B cell (primary cell): ENCODE data around the gene C1R. TPM values are rescaled to one million over a fixed set of nuclear protein-coding genes. Genes with fewer than 3 reads are reported as not detected.

Experiments used
- ATAC-seq: fragments of 200-7000 bp; cut with Tn5 transposase; one replicate; pipeline ENCODE4 v1.10.0; 2021; ENCODE audit warnings: low read depth, mild to moderate bottlenecking, moderate number of reproducible peaks, moderate library complexity
- CTCF ChIA-PET: fragments of 350-600 bp; sonication (Branson Sonifier 250); formaldehyde crosslinking; loops from one replicate; lab custom pipeline; 2021; ENCODE audit warnings: antibody characterized with exemption, inconsistent platforms; lab: Charles Lee
- POLR2A ChIA-PET: fragments of 350-600 bp; sonication (Branson Sonifier 250); formaldehyde crosslinking; loops from one replicate; lab custom pipeline; 2021; ENCODE audit warnings: antibody characterized with exemption; lab: Charles Lee
- DNase-seq: peaks from one replicate; pipeline ENCODE4 v3.0.0; 2013
- H2AFZ ChIP-seq: 2 replicates; pipeline ENCODE4 v1.6.1; 2012; ENCODE audit warnings: mild to moderate bottlenecking, low read depth, low read length; ENCODE audit not compliant: insufficient read depth, poor library complexity, severe bottlenecking
- H3K27ac ChIP-seq, 2 donors: 1 replicate in 1 of 2; 2 replicates in 1 of 2; pipeline ENCODE4 v1.5.1; 2012 to 2013; ENCODE audit warnings: low read length in 2 of 2, mild to moderate bottlenecking in 2 of 2, moderate library complexity in 1 of 2
- H3K27me3 ChIP-seq, 4 experiments: fragments of 200-600 bp in 1 of 4; sonication (generic) in 1 of 4; replicated peaks in 1 of 4; 1 replicate in 2 of 4; 2 replicates in 2 of 4; pipeline versions ENCODE4 v1.6.1 to v1.7.0; 2013 to 2016; ENCODE audit warnings: low read length in 3 of 4, mild to moderate bottlenecking in 2 of 4, mixed read lengths in 1 of 4, moderate library complexity in 1 of 4; ENCODE audit not compliant: insufficient read depth in 4 of 4, control insufficient read depth in 3 of 4; ENCODE audit errors: control extremely low read depth in 1 of 4
- H3K36me3 ChIP-seq, 2 experiments: replicated peaks in 1 of 2; 1 replicate in 1 of 2; 2 replicates in 1 of 2; pipeline versions ENCODE4 v1.6.1 to v1.7.1; 2013; ENCODE audit warnings: low read length in 1 of 2; ENCODE audit not compliant: insufficient read depth in 2 of 2, control insufficient read depth in 1 of 2; ENCODE audit errors: control extremely low read depth in 1 of 2, extremely low read depth in 1 of 2
- H3K4me1 ChIP-seq, 2 donors: fragments of 200-600 bp in 1 of 2; sonication (generic) in 1 of 2; 1 replicate in 1 of 2; 2 replicates in 1 of 2; pipeline versions ENCODE4 v1.5.1 to v1.6.1; 2013 to 2017; ENCODE audit warnings: low read length in 2 of 2; ENCODE audit not compliant: control insufficient read depth in 2 of 2, insufficient read depth in 2 of 2
- H3K4me2 ChIP-seq: replicated peaks from 2 replicates; pipeline ENCODE3; 2012; ENCODE audit warnings: mild to moderate bottlenecking, low read depth, low read length; ENCODE audit not compliant: poor library complexity, severe bottlenecking
- H3K4me3 ChIP-seq, 5 experiments: fragments of 200-600 bp in 1 of 5; sonication (generic) in 1 of 5; 1 replicate in 3 of 5; 2 replicates in 2 of 5; pipeline versions ENCODE4 v1.5.1 to v1.7.0; 2011 to 2016; ENCODE audit warnings: low read length in 4 of 5, mild to moderate bottlenecking in 4 of 5, low read depth in 2 of 5, control low read depth in 1 of 5, moderate library complexity in 1 of 5; ENCODE audit not compliant: insufficient read depth in 1 of 5; ENCODE audit errors: control extremely low read depth in 1 of 5, extremely low read depth in 1 of 5
- H3K79me2 ChIP-seq: fragments of 200-600 bp; sonication (generic); one replicate; pipeline ENCODE4 v1.6.0; 2016; ENCODE audit warnings: low read length; ENCODE audit not compliant: control insufficient read depth, insufficient read depth
- H3K9ac ChIP-seq: fragments of 200-600 bp; sonication (generic); 2 replicates; pipeline ENCODE4 v1.6.1; 2017; ENCODE audit warnings: mild to moderate bottlenecking, low read length, moderate library complexity
- H3K9me3 ChIP-seq, 3 donors: one replicate each; pipeline versions ENCODE4 v1.6.1 to v1.7.1; 2013; ENCODE audit warnings: low read length in 2 of 3; ENCODE audit not compliant: control insufficient read depth in 2 of 3, insufficient read depth in 1 of 3; ENCODE audit errors: control extremely low read depth in 1 of 3
- H4K20me1 ChIP-seq: 2 replicates; pipeline ENCODE4 v1.6.0; 2012; ENCODE audit warnings: mild to moderate bottlenecking, low read length; ENCODE audit not compliant: insufficient read depth, control insufficient read depth, poor library complexity, severe bottlenecking
- H3K27ac Mint-ChIP-seq: one replicate; pipeline ENCODE4 v1.8.0; 2021; ENCODE audit warnings: mixed read lengths
- H3K27me3 Mint-ChIP-seq: one replicate; pipeline ENCODE4 v1.8.0; 2021; ENCODE audit warnings: mixed read lengths
- H3K4me1 Mint-ChIP-seq: one replicate; pipeline ENCODE4 v1.8.0; 2021; ENCODE audit warnings: mixed read lengths
- H3K4me3 Mint-ChIP-seq: one replicate; pipeline ENCODE4 v1.8.0; 2021; ENCODE audit warnings: mixed read lengths
- H3K9me3 Mint-ChIP-seq: one replicate; pipeline ENCODE4 v1.8.0; 2022; ENCODE audit warnings: mixed read lengths; ENCODE audit not compliant: insufficient read depth
- EZH2 ChIP-seq: IDR thresholded peaks from 2 replicates; pipeline ENCODE4 v1.6.1; 2012; ENCODE audit warnings: borderline replicate concordance, low read depth, mild to moderate bottlenecking, moderate library complexity, low read length; ENCODE audit not compliant: insufficient read depth, poor library complexity, severe bottlenecking
- WGBS: methylation state at CpG from one replicate; pipeline ENCODE4 v1.1.5; 2013; ENCODE audit warnings: missing lambda C conversion rate; ENCODE audit not compliant: insufficient coverage; 5-methylcytosine and 5-hydroxymethylcytosine counted together
- intact Hi-C: fragments of 100-400 bp; cut with micrococcal nuclease; formaldehyde crosslinking; loops from one replicate; pipeline ENCODE4 v1.10.0; 2022
- polyA plus RNA-seq: library from polyadenylated mRNA; depleted of rRNA; stranded (reverse); fragments of >200 nt; gene quantifications from 2 replicates; pipeline ENCODE4 v1.2.3, GENCODE V29; 2012
- total RNA-seq, 2 donors: library from RNA; stranded (reverse); fragments of 120-200 nt in 1 of 2; gene quantifications; 1 replicate in 1 of 2; 2 replicates in 1 of 2; pipeline versions ENCODE4 v1.2.3 to v1.2.4, GENCODE V29; 2013 to 2022
- TF ChIP-seq, protein P1 (sequence below): fragments of 200-600 bp; IDR thresholded peaks from one replicate; pipeline ENCODE4 v1.8.0; 2022; ENCODE audit warnings: antibody characterized with exemption, mild to moderate bottlenecking

The C1R gene
- total and polyA plus RNA-seq, 2 donors (not counting 1 experiment from before 2014, with no cell fraction given): 1.5 to 2.0 TPM

DNA sequence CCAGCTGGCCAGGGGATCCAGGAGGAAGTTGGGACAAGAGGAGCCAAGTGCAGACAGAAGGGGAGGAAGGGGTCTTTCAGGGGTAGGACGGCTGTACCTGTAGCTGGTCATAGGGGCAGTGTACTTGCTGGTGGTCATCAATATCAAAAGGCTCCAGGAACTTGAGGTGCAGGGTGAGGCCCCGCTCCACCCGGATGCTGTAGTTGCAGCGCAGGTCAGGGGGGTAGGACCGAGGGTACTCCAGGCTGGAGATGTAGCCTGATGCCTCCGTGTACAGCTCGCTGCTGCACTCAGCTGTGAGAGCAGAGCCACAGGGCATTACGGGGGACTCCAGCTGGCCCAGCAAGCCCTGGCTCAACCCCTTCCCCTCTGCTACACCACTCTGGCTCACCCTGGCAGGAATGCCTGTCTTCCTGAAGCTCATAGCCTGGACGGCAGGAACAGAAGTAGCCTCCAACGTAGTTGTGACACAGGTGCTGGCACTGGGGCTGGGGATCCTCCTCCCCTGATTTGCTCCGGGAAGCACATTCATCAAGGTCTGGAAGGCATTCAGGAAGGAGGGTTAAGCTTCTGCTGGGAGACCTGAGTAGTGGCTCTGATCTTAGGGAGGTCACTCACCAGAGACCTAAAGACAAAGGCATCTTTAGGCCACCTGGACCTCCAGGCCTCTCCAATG is 2.9 kb downstream of the C1R start:
- ChIA-PET POLR2A (no interaction called here), CTCF (interaction anchor here (1.0 to 2.7 kb wide), 4 partner anchors 19 to 164 kb away, joined by 3 to 12 read pairs (median 4); no protein-coding TSS in a partner anchor)
- no peaks in the 10 kb centered on the region for H3K79me2 ChIP-seq
- 97% methylated on average over 11 of the region's 11 CpGs for WGBS
- no peak overlapping the region for H3K4me2 ChIP-seq
- no peak for DNase-seq
- no peak overlapping the region for H3K4me3 ChIP-seq
- Mint-ChIP-seq H3K27me3 (peaks cover 4% of the 10 kb centered on the region), H3K4me1 (peaks cover 9% of the 10 kb centered on the region), H3K27ac (no peak overlapping the region), H3K4me3 (no peak overlapping the region), H3K9me3 (no peaks in the 10 kb centered on the region)
- H3K27ac ChIP-seq: no peak overlapping the region
- peaks cover 0 to 3% (median 0%) of the 10 kb centered on the region in 4 experiments for H3K27me3 ChIP-seq
- H3K9me3 ChIP-seq: no peaks in the 10 kb centered on the region
- TF ChIP-seq EZH2: no peak
- TF ChIP-seq, protein P1, sequence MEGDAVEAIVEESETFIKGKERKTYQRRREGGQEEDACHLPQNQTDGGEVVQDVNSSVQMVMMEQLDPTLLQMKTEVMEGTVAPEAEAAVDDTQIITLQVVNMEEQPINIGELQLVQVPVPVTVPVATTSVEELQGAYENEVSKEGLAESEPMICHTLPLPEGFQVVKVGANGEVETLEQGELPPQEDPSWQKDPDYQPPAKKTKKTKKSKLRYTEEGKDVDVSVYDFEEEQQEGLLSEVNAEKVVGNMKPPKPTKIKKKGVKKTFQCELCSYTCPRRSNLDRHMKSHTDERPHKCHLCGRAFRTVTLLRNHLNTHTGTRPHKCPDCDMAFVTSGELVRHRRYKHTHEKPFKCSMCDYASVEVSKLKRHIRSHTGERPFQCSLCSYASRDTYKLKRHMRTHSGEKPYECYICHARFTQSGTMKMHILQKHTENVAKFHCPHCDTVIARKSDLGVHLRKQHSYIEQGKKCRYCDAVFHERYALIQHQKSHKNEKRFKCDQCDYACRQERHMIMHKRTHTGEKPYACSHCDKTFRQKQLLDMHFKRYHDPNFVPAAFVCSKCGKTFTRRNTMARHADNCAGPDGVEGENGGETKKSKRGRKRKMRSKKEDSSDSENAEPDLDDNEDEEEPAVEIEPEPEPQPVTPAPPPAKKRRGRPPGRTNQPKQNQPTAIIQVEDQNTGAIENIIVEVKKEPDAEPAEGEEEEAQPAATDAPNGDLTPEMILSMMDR: no peak
- no peaks in the 10 kb centered on the region for H3K36me3 ChIP-seq
- peaks cover 0 to 12% of the 10 kb centered on the region in 2 donors for H3K4me1 ChIP-seq
- H3K9ac ChIP-seq: no peak overlapping the region
- no peak overlapping the region for H2AFZ ChIP-seq
- no peak for ATAC-seq
- intact Hi-C loops: no loop called here
- no peaks in the 10 kb centered on the region for H4K20me1 ChIP-seq

DNA sequence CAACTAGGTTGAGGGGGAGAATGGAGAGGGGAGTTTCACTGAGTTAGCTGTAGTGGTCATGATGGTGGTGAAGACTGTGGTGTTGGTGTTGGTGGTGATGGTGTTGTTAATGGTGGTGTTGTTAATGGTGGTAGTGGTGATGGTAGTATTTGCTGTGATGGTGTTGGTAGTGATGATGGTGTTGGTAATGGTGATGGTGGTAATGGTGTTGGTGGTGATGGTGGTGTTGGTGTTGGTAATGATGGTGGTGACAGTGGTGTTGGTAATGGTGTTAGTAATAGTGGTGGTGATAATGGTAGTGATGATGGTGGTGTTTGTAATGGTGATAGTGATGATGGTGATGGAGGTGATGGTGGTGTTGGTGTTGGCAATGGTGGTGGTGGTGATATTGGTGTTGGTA is 9.1 kb downstream of the C1R start:
- no peak overlapping the region for H3K27ac ChIP-seq
- H3K4me1 ChIP-seq: no peaks in the 10 kb centered on the region
- CTCF ChIA-PET: no interaction called here
- POLR2A ChIA-PET: no interaction called here
- no peak overlapping the region for H3K4me2 ChIP-seq
- no peaks in the 10 kb centered on the region for H3K9me3 ChIP-seq
- no peaks in the 10 kb centered on the region for H3K27me3 ChIP-seq
- no peaks in the 10 kb centered on the region for H3K36me3 ChIP-seq
- H3K9ac ChIP-seq: no peak overlapping the region
- TF ChIP-seq, protein P1: no peak
- TF ChIP-seq EZH2: no peak
- no peak overlapping the region for H3K4me3 ChIP-seq
- no peaks in the 10 kb centered on the region for H3K79me2 ChIP-seq
- Mint-ChIP-seq H3K9me3 (peaks cover 3% of the 10 kb centered on the region), H3K4me1 (no peaks in the 10 kb centered on the region), H3K27me3 (peaks cover 3% of the 10 kb centered on the region), H3K4me3 (no peak overlapping the region), H3K27ac (no peak overlapping the region)
- no peaks in the 10 kb centered on the region for H4K20me1 ChIP-seq
- H2AFZ ChIP-seq: no peak overlapping the region
- no peak for DNase-seq
- no peak for ATAC-seq
- intact Hi-C loops: no loop called here
